GM21528 (cell line): Measurements from ENCODE around the gene E2F7.

Source experiments
- ATAC-seq: cut with Tn5 transposase; IDR thresholded peaks from one replicate; pipeline ENCODE4 v1.9.1; 2021; ENCODE audit warnings: mild to moderate bottlenecking, moderate library complexity; ENCODE audit not compliant: unreplicated experiment, low FRiP score

Gene E2F7

DNA sequence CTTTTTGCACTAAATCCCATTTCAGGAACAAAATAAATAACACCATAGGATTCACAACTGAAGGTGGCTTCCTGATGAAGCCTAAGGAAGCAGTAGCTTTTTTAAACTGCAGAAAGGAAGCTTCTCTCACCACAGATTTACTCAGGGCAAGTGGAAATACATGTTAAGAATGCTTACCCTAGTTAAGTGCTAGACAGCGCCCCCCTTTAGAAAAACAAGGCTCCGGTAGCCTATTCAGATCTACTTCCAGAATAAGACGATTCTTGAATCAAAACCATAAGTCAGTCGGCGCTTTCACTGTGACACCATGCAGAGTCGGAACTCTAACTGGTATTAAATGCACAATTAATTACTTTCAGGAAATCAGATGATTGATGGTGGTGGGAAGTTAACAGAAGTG lies 41.9 kb downstream of the E2F7 start:
- ATAC-seq, result no peak

DNA sequence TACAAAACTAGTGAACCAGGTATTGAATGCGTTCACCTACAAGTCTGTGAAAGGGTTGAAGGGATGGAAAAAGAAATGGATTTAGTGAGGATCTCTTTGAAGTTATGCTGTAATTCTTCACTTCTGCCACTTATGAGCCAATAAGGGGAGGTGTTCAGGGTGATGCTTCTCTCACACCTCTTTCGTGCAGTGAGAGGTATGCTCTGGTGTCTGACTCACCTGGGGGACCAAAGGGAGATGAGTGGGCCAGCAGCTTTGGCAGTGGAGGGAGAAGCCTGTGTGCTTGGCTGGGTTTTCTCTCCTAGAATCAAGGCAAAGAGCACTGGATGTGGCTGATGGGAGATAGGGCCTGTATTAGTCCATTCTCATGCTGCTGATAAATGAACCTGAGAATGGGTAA lies 45.4 kb downstream of the E2F7 start:
- no peak for ATAC-seq

DNA sequence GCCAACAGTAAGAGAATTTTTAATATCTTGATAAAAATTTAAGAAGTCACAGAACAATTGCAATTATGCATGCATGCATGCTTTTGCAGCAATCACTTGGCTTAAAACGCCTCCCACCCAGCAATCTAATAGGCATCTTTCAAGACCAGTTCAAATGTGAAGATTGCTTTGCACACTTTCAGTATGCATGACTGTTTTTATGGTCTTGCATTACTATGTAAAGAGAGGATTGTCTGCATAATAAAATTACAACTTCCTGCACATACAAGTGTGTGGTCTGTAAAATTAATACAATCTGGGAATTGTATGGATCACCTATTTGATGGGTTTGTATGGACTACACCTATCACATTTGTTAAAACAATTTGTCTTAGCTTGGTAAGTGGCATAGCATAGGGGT lies 48.8 kb downstream of the E2F7 start:
- no peak for ATAC-seq

DNA sequence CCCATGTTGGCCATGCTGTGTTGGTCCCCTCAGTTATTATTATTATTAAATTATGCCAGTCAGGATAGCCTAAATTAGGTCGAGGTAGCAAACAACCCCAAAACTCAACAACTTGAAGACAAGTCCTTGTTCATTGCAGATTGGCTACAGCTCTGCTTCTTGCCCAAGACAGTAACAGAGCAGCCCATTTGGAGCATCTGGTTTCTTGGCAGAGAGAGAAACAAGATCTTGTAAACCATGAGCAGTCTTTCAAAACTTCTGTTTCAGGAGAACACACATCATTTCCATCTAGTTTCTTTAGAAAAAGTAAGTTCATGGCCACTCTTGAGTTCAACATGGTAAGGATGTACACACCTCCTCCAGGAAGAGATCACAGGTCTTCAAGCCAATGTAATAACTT lies 52.3 kb downstream of the E2F7 start:
- ATAC-seq, result no peak

DNA sequence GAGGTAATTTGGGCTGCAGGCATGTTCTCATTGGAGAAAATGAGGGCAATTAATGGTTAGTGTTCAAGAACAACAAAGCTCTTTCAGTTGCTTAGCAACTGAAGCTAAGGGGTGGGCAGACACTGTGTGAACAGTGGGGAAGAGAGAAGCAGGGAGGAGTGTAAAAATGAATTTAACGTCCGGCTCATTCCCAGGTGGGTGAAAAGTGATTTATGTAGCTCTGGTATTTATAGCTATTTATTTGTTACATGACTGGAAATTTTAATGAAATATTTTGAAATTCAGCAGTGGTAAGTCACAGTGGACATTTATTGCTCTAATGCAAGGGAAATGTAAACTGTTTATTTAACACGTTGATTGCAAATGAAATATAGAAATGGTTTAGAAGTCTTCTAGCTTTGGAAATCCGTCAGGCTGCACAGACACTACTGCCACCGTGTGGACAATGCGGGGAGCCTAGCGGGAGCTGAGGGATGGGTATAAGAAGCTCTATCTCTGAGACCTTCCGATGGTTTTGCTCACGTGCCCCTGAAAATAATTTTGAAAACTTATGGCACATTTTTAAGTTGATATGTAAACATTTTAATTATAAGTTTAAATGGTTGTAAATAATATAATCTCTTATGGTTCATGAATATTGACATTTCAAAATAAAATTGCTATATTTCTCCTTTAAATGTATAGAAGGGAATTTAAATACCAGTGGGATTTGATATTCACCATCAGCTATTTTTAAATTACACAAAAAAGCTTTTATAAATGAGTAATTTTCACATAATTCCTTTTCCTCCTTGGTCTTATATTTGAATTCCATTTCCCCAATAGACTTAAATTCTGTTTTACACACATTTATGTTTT lies 54.4 kb downstream of the E2F7 start:
- ATAC-seq, result peak; percentile 88

DNA sequence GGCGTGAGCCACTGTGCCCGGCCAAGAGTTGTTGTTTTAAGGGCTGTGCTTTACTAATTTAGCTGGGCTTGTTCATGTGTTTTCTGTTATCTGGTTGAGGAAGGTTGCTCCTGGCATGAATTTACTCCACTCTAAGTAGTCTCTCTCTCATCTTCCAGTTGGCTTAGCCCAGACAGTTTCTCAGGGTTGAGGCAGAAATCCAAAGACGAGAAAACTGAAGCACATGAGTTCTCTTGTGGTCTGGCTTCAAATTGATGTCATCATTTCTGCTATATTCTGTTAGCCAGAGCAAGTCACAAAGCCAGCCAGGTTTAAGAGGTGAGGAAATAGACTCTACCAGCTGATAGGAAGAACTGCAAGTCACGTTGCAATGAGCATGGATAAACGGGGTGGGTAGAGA lies 57.9 kb downstream of the E2F7 start:
- ATAC-seq, result no peak

DNA sequence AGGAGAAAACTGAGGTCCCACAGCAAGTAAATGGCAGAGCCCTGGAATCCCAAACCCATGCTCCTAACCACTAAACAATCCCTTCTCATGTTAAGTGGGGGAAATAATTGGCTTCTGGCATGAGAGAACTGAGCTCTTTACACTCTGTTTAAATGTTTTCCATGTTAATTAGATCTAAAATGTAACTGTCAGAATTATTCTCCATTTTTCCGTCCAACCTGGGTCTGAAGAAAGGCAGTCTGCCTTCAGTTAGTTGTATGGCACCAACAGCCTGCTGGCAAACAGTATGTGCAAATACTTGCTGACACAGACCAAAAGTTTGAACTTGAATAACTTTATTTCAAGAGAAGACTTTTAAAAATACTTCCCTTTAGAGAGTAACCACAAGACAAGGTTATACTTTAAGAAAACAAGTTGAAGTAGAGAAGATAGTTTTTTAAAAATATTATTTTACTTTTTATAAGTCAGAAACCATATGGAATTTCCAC lies 59.7 kb downstream of the E2F7 start:
- ATAC-seq, result no peak

GRCh38 chr12:77003914-77004313 lies 61.5 kb downstream of the E2F7 start:
- no peak for ATAC-seq

DNA sequence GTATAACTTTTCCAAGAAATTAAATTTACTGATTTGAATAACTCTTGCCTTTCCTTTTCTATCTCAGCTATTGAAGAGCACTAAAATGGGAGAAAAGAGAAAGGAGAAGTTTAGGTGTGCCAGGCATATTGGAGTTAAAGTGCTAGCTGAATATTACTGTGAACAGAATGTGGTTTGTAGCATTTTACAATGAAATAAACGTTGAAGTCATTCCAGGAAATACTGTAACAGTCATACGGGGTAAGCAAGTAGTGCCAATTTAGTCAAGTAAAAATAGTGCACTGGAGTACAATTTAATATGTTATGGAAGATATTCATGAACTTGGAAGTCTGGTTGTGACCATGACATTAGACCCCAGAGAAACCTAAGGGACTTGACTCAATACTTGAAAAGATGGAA lies 62.1 kb downstream of the E2F7 start:
- no peak for ATAC-seq

DNA sequence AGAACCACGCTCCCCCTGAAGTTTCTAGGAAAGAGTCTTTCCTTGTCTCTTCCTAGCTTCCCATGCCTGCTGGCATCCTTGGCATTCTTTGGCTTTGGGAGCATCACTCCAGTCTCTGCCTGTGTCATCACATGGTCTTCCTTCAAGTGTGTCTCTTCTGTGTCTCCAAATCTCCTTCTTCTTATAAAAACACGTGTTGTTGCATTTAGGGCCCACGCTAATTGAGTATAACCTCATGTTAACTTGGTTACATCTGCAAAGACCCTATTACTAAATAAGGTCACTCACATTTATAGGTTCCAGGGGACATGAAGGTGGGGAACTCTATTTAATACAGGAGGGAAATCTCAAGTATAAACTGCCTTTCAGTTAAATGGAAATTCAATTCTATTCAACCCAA lies 63.0 kb downstream of the E2F7 start:
- no peak for ATAC-seq

- no peak for ATAC-seq
These were observed 64.1 kb downstream of the E2F7 start for GRCh38 chr12:77001276-77001675.

DNA sequence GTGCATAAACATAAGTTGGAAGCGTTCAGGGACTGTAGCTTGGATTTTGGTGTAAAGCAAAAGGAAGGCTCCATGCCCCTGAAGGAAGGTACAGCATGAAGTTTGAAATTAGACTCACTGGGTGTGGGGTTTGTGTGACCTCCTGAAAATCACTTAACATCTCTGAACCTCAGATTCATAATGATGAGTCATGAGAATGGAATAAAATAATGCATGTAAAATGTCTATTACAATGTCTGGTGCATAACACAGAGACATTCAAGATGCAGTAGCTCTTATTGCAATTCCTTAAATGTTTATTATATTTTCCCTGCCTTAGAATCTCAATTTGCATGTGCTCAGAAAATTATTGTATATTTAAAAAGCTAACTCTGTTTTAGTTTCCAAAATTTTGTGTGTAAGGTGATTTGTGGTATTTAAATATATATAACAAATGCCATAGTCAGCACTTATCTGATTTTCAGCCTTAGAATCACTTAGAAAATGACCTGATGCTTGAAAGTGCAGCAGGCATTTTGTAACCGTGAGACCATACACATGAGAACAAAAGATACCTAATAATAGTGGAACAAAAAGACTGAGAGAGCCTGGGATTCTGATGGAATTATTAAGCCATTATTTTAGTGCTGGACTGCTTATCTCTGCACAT lies 66.3 kb downstream of the E2F7 start:
- no peak for ATAC-seq

GRCh38 chr12:76998386-76998785 lies 67.0 kb downstream of the E2F7 start:
- no peak for ATAC-seq

- ATAC-seq, result no peak
These were observed 68.2 kb downstream of the E2F7 start for GRCh38 chr12:76997011-76997780.

DNA sequence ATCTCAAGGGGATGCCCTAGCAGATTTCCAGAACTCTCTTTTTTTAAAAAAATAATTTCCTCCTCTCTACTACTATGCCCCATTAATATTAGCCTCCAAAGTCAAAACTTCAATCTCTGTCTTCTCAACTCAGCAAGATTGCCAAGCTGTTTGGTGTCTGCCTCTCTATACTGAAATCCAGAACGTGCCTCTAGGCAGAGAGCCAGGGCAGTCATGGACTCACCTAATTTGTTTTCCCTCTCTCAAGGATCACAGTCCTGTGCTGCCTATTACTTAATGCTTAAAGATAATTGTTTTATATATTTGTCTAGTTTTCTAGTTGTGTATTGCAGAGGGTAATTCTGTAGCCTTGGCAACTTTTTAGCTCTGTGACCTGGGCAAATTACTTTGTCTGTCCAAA lies 74.7 kb downstream of the E2F7 start:
- no peak for ATAC-seq

- no peak for ATAC-seq
These were observed 80.8 kb downstream of the E2F7 start for GRCh38 chr12:76984566-76984965.

DNA sequence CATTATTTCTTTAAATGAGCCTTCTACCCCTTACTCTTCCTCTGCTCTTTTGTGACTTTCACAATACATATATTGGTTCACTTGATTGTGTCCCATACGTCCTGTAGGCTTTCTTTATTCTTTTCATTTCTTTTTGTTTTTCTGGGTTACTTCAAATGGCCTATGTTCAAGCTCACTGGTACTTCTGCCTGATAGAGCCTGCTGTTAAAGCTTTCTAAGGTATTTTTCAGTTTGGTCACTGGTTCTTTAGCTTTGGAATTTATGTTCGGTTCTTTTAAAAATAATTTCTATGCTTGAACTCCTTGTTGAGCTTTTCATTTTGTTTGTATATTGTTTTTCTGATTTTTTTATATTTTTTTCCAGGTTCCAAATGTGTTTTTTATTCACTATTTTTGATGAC lies 81.9 kb downstream of the E2F7 start:
- ATAC-seq, result no peak

- no peak for ATAC-seq
These were observed 85.2 kb downstream of the E2F7 start for GRCh38 chr12:76980196-76980595.

- ATAC-seq, result no peak
These were observed 88.5 kb downstream of the E2F7 start for GRCh38 chr12:76976777-76977382.
